WTC11 (cell line): ENCODE measurements around the gene LRRC23. TPM values are rescaled to one million over a fixed set of nuclear protein-coding genes. Genes with fewer than 3 reads are reported as not detected.
A peak's percentile ranks its signal among the peaks of the same experiment; 100 is the strongest.

Experiments used
- ATAC-seq: fragments of 200-7000 bp; cut with Tn5 transposase; 2 replicates; pipeline ENCODE4 v1.10.0; 2021; ENCODE audit warnings: mild to moderate bottlenecking, moderate library complexity
- CTCF ChIA-PET: fragments of 300-600 bp; sonication (Branson Sonifier 250); formaldehyde crosslinking; loops from one replicate; lab custom pipeline; 2021; ENCODE audit warnings: antibody characterized with exemption; lab: Charles Lee
- POLR2A ChIA-PET: fragments of 350-600 bp; sonication (Branson Sonifier 250); formaldehyde crosslinking; loops from one replicate; lab custom pipeline; 2021; ENCODE audit warnings: antibody characterized with exemption; lab: Charles Lee
- DNase-seq: peaks from one replicate; pipeline ENCODE4 v3.0.0; 2021; ENCODE audit warnings: low spot score
- H3K27ac Mint-ChIP-seq: 2 replicates; pipeline ENCODE4 v1.8.0; 2021; ENCODE audit warnings: mixed read lengths
- H3K27me3 Mint-ChIP-seq: 2 replicates; pipeline ENCODE4 v1.8.0; 2021; ENCODE audit warnings: low read depth, mild to moderate bottlenecking, moderate library complexity, mixed read lengths
- H3K36me3 Mint-ChIP-seq: 2 replicates; pipeline ENCODE4 v1.8.0; 2021; ENCODE audit warnings: mixed read lengths
- H3K4me1 Mint-ChIP-seq: 2 replicates; pipeline ENCODE4 v1.8.0; 2022; ENCODE audit warnings: mixed read lengths
- H3K4me3 Mint-ChIP-seq: 2 replicates; pipeline ENCODE4 v1.8.0; 2021; ENCODE audit warnings: mild to moderate bottlenecking, moderate library complexity, mixed read lengths
- H3K9me3 Mint-ChIP-seq: 2 replicates; pipeline ENCODE4 v1.8.0; 2021; ENCODE audit warnings: mixed read lengths
- CREB1 ChIP-seq: sonication (generic); formaldehyde crosslinking; IDR thresholded peaks from 2 replicates; pipeline ENCODE4 v1.8.0; 2023; ENCODE audit warnings: mild to moderate bottlenecking, missing genetic modification reagents
- E2F4 ChIP-seq: sonication (generic); formaldehyde crosslinking; IDR thresholded peaks from 2 replicates; pipeline ENCODE4 v1.8.1; 2022; ENCODE audit warnings: low read depth, mild to moderate bottlenecking, moderate library complexity, missing genetic modification reagents, borderline replicate concordance
- EMX1 ChIP-seq: fragments of 250-450 bp; sonication (Bioruptor Pico); IDR thresholded peaks from 2 replicates; pipeline ENCODE4 v1.8.0; 2021; ENCODE audit warnings: mild to moderate bottlenecking
- ETV6 ChIP-seq: sonication (generic); formaldehyde crosslinking; IDR thresholded peaks from 2 replicates; pipeline ENCODE4 v1.8.1; 2022; ENCODE audit warnings: mild to moderate bottlenecking, missing genetic modification reagents
- GRHL2 ChIP-seq: fragments of 250-450 bp; sonication (Bioruptor Pico); IDR thresholded peaks from 2 replicates; pipeline ENCODE4 v1.8.0; 2022; ENCODE audit warnings: mild to moderate bottlenecking, moderate library complexity; ENCODE audit not compliant: insufficient replicate concordance, severe bottlenecking
- MAX ChIP-seq: sonication (generic); formaldehyde crosslinking; IDR thresholded peaks from 2 replicates; pipeline ENCODE4 v1.8.0; 2022; ENCODE audit warnings: mild to moderate bottlenecking, missing genetic modification reagents
- MLX ChIP-seq: sonication (generic); formaldehyde crosslinking; IDR thresholded peaks from 2 replicates; pipeline ENCODE4 v1.8.1; 2023; ENCODE audit warnings: mild to moderate bottlenecking, missing genetic modification reagents, moderate library complexity
- RELA ChIP-seq: sonication (generic); formaldehyde crosslinking; IDR thresholded peaks from 2 replicates; pipeline ENCODE4 v1.8.1; 2022; ENCODE audit warnings: missing genetic modification reagents, mild to moderate bottlenecking, borderline replicate concordance
- SMAD4 ChIP-seq: sonication (generic); formaldehyde crosslinking; IDR thresholded peaks from 2 replicates; pipeline ENCODE4 v1.8.0; 2022; ENCODE audit warnings: mild to moderate bottlenecking, missing genetic modification reagents
- ZBTB21 ChIP-seq: sonication (generic); formaldehyde crosslinking; IDR thresholded peaks from 2 replicates; pipeline ENCODE4 v1.8.1; 2023; ENCODE audit warnings: mild to moderate bottlenecking, missing genetic modification reagents, borderline replicate concordance
- ZNF396 ChIP-seq: fragments of 250-450 bp; sonication (Bioruptor Pico); IDR thresholded peaks from 2 replicates; pipeline ENCODE4 v1.8.0; 2021; ENCODE audit warnings: mild to moderate bottlenecking, moderate library complexity, borderline replicate concordance
- total RNA-seq: library from RNA; stranded (reverse); gene quantifications from 3 replicates; pipeline ENCODE4 v1.2.3, GENCODE V29; 2021
- TF ChIP-seq, protein P1 (sequence below): sonication (generic); formaldehyde crosslinking; IDR thresholded peaks from 2 replicates; pipeline ENCODE4 v1.8.1; 2023; ENCODE audit warnings: mild to moderate bottlenecking, missing genetic modification reagents
- TF ChIP-seq, protein P2 (sequence below): fragments of 250-450 bp; sonication (Bioruptor Pico); IDR thresholded peaks from 2 replicates; pipeline ENCODE4 v1.9.0; 2021; ENCODE audit warnings: mild to moderate bottlenecking, borderline replicate concordance
- TF ChIP-seq, protein P3 (sequence below): sonication (generic); formaldehyde crosslinking; IDR thresholded peaks from 2 replicates; pipeline ENCODE4 v1.8.1; 2023; ENCODE audit warnings: mild to moderate bottlenecking, moderate library complexity, missing genetic modification reagents
- TF ChIP-seq, protein P4 (sequence below): sonication (generic); formaldehyde crosslinking; IDR thresholded peaks from 2 replicates; pipeline ENCODE4 v1.8.0; 2022; ENCODE audit warnings: missing genetic modification reagents
- TF ChIP-seq, protein P5 (sequence below): fragments of 200-600 bp; IDR thresholded peaks from 2 replicates; pipeline ENCODE4 v1.8.0; 2022; ENCODE audit warnings: antibody characterized with exemption
- TF ChIP-seq, protein P6 (sequence below): fragments of 250-450 bp; sonication (Bioruptor Pico); IDR thresholded peaks from 2 replicates; pipeline ENCODE4 v1.8.0; 2021; ENCODE audit warnings: mild to moderate bottlenecking

The LRRC23 gene
- total RNA-seq, 1 experiment from 2014 or later: 3.1 TPM

DNA sequence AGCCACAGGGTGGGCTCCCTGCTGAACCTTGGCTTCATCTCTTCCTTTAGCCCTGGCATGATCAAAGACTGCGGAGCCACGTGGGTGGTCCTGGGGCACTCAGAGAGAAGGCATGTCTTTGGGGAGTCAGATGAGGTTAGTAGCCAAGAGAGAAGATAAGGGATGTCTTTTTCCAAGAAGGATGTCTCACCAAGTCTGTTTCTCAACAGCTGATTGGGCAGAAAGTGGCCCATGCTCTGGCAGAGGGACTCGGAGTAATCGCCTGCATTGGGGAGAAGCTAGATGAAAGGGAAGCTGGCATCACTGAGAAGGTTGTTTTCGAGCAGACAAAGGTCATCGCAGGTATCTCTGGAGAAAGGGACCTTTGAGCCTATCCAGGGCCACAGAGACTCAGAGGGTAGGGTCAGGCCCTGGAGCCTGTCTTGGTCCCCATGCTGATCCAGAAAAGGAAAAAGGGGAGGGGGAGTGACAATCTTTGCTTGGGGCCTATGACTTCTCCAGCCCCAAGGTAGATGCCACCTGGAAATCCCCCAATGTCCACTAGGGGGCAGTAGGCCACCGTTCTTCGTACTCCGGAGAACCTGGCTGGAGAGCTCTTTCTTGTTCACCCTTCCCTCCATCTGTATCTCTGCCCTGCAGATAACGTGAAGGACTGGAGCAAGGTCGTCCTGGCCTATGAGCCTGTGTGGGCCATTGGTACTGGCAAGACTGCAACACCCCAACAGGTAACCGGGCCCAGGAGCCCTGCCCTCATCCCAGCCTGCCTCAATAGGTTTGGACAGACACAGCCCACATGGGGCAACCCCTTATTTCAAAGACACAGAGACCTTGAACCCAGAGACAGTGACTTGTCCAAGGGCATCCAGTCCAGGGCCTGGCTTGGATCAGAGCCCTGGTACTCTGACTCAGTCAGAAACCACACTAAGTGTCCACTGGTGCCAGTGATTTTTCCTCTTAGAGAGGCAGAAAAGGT, 35.3 kb upstream of the LRRC23 start:
- CTCF ChIA-PET: interaction anchor here (1.0 to 8.5 kb wide), 39 partner anchors 8 to 332 kb away, joined by 3 to 181 read pairs (median 5); partner anchors contain the start of genes ATN1, C12orf57, CDCA3 and COPS7A
- peaks cover 60% of the 10 kb centered on the region for H3K4me1 Mint-ChIP-seq
- TF ChIP-seq, protein P1, sequence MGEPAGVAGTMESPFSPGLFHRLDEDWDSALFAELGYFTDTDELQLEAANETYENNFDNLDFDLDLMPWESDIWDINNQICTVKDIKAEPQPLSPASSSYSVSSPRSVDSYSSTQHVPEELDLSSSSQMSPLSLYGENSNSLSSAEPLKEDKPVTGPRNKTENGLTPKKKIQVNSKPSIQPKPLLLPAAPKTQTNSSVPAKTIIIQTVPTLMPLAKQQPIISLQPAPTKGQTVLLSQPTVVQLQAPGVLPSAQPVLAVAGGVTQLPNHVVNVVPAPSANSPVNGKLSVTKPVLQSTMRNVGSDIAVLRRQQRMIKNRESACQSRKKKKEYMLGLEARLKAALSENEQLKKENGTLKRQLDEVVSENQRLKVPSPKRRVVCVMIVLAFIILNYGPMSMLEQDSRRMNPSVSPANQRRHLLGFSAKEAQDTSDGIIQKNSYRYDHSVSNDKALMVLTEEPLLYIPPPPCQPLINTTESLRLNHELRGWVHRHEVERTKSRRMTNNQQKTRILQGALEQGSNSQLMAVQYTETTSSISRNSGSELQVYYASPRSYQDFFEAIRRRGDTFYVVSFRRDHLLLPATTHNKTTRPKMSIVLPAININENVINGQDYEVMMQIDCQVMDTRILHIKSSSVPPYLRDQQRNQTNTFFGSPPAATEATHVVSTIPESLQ (CRISPR knock-in tag): no peak
- TF ChIP-seq, protein P2, sequence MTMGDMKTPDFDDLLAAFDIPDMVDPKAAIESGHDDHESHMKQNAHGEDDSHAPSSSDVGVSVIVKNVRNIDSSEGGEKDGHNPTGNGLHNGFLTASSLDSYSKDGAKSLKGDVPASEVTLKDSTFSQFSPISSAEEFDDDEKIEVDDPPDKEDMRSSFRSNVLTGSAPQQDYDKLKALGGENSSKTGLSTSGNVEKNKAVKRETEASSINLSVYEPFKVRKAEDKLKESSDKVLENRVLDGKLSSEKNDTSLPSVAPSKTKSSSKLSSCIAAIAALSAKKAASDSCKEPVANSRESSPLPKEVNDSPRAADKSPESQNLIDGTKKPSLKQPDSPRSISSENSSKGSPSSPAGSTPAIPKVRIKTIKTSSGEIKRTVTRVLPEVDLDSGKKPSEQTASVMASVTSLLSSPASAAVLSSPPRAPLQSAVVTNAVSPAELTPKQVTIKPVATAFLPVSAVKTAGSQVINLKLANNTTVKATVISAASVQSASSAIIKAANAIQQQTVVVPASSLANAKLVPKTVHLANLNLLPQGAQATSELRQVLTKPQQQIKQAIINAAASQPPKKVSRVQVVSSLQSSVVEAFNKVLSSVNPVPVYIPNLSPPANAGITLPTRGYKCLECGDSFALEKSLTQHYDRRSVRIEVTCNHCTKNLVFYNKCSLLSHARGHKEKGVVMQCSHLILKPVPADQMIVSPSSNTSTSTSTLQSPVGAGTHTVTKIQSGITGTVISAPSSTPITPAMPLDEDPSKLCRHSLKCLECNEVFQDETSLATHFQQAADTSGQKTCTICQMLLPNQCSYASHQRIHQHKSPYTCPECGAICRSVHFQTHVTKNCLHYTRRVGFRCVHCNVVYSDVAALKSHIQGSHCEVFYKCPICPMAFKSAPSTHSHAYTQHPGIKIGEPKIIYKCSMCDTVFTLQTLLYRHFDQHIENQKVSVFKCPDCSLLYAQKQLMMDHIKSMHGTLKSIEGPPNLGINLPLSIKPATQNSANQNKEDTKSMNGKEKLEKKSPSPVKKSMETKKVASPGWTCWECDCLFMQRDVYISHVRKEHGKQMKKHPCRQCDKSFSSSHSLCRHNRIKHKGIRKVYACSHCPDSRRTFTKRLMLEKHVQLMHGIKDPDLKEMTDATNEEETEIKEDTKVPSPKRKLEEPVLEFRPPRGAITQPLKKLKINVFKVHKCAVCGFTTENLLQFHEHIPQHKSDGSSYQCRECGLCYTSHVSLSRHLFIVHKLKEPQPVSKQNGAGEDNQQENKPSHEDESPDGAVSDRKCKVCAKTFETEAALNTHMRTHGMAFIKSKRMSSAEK (CRISPR knock-in tag): no peak
- TF ChIP-seq ETV6 (CRISPR knock-in tag) (0 out of 2 replicates have a peak, but pooled peaks have one; percentile 41), SMAD4 (no peak), RELA (CRISPR knock-in tag) (no peak), ZNF396 (CRISPR knock-in tag) (no peak), E2F4 (CRISPR knock-in tag) (no peak), GRHL2 (no peak), MLX (CRISPR knock-in tag) (no peak), ZBTB21 (CRISPR knock-in tag) (no peak), EMX1 (CRISPR knock-in tag) (peak; percentile 39; the same call in 1 of the 2 replicates), MAX (CRISPR knock-in tag) (no peak), CREB1 (no peak)
- TF ChIP-seq, protein P3, sequence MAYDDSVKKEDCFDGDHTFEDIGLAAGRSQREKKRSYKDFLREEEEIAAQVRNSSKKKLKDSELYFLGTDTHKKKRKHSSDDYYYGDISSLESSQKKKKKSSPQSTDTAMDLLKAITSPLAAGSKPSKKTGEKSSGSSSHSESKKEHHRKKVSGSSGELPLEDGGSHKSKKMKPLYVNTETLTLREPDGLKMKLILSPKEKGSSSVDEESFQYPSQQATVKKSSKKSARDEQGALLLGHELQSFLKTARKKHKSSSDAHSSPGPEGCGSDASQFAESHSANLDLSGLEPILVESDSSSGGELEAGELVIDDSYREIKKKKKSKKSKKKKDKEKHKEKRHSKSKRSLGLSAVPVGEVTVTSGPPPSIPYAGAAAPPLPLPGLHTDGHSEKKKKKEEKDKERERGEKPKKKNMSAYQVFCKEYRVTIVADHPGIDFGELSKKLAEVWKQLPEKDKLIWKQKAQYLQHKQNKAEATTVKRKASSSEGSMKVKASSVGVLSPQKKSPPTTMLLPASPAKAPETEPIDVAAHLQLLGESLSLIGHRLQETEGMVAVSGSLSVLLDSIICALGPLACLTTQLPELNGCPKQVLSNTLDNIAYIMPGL (CRISPR knock-in tag): no peak; the same call in 1 of the 2 replicates
- TF ChIP-seq, protein P4, sequence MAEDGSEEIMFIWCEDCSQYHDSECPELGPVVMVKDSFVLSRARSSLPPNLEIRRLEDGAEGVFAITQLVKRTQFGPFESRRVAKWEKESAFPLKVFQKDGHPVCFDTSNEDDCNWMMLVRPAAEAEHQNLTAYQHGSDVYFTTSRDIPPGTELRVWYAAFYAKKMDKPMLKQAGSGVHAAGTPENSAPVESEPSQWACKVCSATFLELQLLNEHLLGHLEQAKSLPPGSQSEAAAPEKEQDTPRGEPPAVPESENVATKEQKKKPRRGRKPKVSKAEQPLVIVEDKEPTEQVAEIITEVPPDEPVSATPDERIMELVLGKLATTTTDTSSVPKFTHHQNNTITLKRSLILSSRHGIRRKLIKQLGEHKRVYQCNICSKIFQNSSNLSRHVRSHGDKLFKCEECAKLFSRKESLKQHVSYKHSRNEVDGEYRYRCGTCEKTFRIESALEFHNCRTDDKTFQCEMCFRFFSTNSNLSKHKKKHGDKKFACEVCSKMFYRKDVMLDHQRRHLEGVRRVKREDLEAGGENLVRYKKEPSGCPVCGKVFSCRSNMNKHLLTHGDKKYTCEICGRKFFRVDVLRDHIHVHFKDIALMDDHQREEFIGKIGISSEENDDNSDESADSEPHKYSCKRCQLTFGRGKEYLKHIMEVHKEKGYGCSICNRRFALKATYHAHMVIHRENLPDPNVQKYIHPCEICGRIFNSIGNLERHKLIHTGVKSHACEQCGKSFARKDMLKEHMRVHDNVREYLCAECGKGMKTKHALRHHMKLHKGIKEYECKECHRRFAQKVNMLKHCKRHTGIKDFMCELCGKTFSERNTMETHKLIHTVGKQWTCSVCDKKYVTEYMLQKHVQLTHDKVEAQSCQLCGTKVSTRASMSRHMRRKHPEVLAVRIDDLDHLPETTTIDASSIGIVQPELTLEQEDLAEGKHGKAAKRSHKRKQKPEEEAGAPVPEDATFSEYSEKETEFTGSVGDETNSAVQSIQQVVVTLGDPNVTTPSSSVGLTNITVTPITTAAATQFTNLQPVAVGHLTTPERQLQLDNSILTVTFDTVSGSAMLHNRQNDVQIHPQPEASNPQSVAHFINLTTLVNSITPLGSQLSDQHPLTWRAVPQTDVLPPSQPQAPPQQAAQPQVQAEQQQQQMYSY (CRISPR knock-in tag): no peak
- TF ChIP-seq, protein P5, sequence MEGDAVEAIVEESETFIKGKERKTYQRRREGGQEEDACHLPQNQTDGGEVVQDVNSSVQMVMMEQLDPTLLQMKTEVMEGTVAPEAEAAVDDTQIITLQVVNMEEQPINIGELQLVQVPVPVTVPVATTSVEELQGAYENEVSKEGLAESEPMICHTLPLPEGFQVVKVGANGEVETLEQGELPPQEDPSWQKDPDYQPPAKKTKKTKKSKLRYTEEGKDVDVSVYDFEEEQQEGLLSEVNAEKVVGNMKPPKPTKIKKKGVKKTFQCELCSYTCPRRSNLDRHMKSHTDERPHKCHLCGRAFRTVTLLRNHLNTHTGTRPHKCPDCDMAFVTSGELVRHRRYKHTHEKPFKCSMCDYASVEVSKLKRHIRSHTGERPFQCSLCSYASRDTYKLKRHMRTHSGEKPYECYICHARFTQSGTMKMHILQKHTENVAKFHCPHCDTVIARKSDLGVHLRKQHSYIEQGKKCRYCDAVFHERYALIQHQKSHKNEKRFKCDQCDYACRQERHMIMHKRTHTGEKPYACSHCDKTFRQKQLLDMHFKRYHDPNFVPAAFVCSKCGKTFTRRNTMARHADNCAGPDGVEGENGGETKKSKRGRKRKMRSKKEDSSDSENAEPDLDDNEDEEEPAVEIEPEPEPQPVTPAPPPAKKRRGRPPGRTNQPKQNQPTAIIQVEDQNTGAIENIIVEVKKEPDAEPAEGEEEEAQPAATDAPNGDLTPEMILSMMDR: peak; percentile 91
- TF ChIP-seq, protein P6, sequence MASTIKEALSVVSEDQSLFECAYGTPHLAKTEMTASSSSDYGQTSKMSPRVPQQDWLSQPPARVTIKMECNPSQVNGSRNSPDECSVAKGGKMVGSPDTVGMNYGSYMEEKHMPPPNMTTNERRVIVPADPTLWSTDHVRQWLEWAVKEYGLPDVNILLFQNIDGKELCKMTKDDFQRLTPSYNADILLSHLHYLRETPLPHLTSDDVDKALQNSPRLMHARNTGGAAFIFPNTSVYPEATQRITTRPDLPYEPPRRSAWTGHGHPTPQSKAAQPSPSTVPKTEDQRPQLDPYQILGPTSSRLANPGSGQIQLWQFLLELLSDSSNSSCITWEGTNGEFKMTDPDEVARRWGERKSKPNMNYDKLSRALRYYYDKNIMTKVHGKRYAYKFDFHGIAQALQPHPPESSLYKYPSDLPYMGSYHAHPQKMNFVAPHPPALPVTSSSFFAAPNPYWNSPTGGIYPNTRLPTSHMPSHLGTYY (CRISPR knock-in tag): no peak

More for the DNA sequence above, 35.3 kb upstream of the LRRC23 start:
- Mint-ChIP-seq H3K27ac (peak overlapping the region; percentile 88), H3K4me3 (peak overlapping the region; percentile 89), H3K9me3 (no peaks in the 10 kb centered on the region), H3K27me3 (no peaks in the 10 kb centered on the region), H3K36me3 (peaks cover 50% of the 10 kb centered on the region)
- DNase-seq: peak; percentile 94
- peak; percentile 0 for ATAC-seq
- POLR2A ChIA-PET: interaction anchor here (0.6 to 4.3 kb wide), 13 partner anchors 17 to 533 kb away, joined by 3 to 33 read pairs (median 7); partner anchors contain the start of genes ATN1, C12orf57, CDCA3 and LRRC23
